ENCODE measurements around the gene ZNF775. TPM values are rescaled to one million over a fixed set of nuclear protein-coding genes. Genes with fewer than 3 reads are reported as not detected.

ZNF775 gene
- polyA plus RNA-seq, 3 donors: 1.3 to 2.7 (median 1.4) TPM

DNA sequence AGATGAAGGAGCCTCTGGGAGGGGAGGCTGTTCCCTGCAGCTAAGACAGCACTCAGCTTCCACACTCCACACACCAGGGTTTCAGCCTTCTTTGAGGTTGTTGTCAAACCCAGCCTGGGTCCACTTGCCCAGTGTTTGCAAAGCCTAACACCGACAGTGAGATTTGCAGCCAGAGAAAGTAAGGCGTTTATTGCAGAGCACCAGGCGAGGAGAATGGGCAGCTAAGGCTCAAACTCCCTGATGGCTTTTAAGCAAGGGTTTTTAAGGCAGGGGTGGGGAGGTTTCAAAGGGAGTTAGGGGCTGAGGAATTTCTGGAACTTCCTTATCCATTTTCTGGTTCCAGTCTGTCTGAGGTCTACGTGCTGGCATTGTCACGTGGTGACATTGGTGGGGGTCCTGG, 4.7 kb upstream of the ZNF775 start:
- Histone ChIP-seq H3K36me3 (replicated peaks in 1 of 2; ENCODE audit: control insufficient read depth in 1 of 2, insufficient read depth in 2 of 2, low read length in 2 of 2) (peaks cover 33 to 44% of the 10 kb centered on the region in 2 donors), H3K9ac (ENCODE audit: insufficient read depth, low read length, poor library complexity, severe bottlenecking) (no peak overlapping the region), H3K4me3 (replicated peaks in 1 of 3; ENCODE audit: low read depth in 2 of 3, low read length in 3 of 3) (no peak overlapping the region), H3K27me3 (ENCODE audit: control insufficient read depth in 2 of 2, insufficient read depth in 2 of 2, low read length in 2 of 2) (no peaks in the 10 kb centered on the region), H4K20me1 (ENCODE audit: insufficient read depth, low read length) (peaks cover 53% of the 10 kb centered on the region), H3K79me2 (ENCODE audit: insufficient read depth, low read length) (peaks cover 50% of the 10 kb centered on the region), H3K9me3 (replicated peaks in 1 of 2; ENCODE audit: control insufficient read depth in 1 of 2, insufficient read depth in 1 of 2, low read length in 2 of 2) (no peaks in the 10 kb centered on the region), H2AFZ (ENCODE audit: insufficient read depth, low read depth, low read length, poor library complexity, severe bottlenecking) (no peak overlapping the region), H3K4me2 (replicated peaks; ENCODE audit: extremely low read depth, low read length, poor library complexity, severe bottlenecking) (no peak overlapping the region), H3K4me1 (ENCODE audit: control insufficient read depth in 1 of 2, insufficient read depth in 2 of 2, low read length in 2 of 2) (peaks cover 28 to 32% of the 10 kb centered on the region in 2 donors), H3K27ac (ENCODE audit: low read depth in 1 of 2, low read length in 2 of 2) (no peak overlapping the region)
- intact Hi-C loops (cut with micrococcal nuclease): loop anchor here in 1 of 2 donors (10.0 kb wide), 1 partner anchor 710 kb away; the partner anchor contains the start of genes AGAP3, FASTK and TMUB1
- H3K4me1 Mint-ChIP-seq: peaks cover 40% of the 10 kb centered on the region
- H3K27me3 Mint-ChIP-seq (ENCODE audit: low read depth in 3 of 3): no peaks in the 10 kb centered on the region
- TF ChIP-seq, protein P1, sequence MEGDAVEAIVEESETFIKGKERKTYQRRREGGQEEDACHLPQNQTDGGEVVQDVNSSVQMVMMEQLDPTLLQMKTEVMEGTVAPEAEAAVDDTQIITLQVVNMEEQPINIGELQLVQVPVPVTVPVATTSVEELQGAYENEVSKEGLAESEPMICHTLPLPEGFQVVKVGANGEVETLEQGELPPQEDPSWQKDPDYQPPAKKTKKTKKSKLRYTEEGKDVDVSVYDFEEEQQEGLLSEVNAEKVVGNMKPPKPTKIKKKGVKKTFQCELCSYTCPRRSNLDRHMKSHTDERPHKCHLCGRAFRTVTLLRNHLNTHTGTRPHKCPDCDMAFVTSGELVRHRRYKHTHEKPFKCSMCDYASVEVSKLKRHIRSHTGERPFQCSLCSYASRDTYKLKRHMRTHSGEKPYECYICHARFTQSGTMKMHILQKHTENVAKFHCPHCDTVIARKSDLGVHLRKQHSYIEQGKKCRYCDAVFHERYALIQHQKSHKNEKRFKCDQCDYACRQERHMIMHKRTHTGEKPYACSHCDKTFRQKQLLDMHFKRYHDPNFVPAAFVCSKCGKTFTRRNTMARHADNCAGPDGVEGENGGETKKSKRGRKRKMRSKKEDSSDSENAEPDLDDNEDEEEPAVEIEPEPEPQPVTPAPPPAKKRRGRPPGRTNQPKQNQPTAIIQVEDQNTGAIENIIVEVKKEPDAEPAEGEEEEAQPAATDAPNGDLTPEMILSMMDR (IDR thresholded peaks at IDR 0.05): no peak
- DNase-seq: no peak
- 94% methylated on average over 3 of the region's 5 CpGs for WGBS (ENCODE audit: insufficient coverage)
- H3K36me3 Mint-ChIP-seq: peaks cover 26 to 54% of the 10 kb centered on the region in 2 donors
- peaks cover 0 to 2% (median 0%) of the 10 kb centered on the region in 7 donors for H3K9me3 Mint-ChIP-seq
- no peak overlapping the region for H3K4me3 Mint-ChIP-seq
- peak overlapping the region in 2 of 7 donors; percentile 46 to 65 for H3K27ac Mint-ChIP-seq

DNA sequence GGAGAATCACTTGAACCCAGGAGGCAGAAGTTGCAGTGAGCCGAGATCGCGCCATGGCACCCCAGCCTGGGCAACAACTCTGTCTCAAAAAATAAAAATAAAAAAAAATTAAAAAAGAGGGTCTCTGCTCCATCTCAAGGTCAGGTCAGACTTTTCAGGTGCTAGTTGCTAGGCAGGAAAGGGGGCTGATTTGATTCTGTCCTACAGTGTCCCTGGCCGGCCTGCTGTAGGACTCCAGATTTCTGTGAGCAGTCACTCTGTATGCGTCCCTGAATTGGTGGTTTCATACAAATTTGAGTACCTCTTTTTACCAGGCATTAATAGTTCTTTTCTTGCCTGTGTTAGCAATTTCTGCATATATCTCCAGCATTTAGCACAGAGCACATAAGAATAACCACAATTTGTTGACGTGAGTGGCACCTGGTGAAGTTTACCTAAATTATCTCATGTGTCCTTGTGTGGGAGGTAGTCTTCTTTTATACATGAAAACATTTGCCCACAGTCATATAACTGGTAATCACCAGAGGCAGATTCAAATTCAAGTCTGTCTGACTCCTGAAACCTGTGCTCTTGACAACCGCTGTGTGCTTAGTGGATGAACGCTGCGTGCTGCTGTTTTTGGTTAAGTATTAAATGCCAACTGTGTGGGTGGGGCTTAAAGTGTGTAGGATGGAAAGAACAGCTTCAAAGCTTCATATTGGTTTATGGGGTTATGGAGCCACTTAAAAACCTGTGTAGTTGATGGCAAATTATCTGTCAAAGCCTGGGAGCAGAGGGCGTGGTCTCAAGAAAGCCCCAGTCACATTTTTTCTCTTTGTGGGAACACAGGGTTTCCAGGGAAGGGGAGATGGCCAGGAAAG, 3.2 kb upstream of the ZNF775 start:
- H3K27me3 ChIP-seq (ENCODE audit: control insufficient read depth in 2 of 2, insufficient read depth in 2 of 2, low read length in 2 of 2): no peaks in the 10 kb centered on the region
- peaks cover 50% of the 10 kb centered on the region for H3K79me2 ChIP-seq (ENCODE audit: insufficient read depth, low read length)
- Mint-ChIP-seq H3K4me3 (peak overlapping the region in 1 of 2 donors; percentile 24), H3K27ac (peak overlapping the region in 3 of 7 donors; percentile 16 to 69 (median 38)), H3K27me3 (ENCODE audit: low read depth in 3 of 3) (no peaks in the 10 kb centered on the region), H3K36me3 (peaks cover 24 to 50% of the 10 kb centered on the region in 2 donors), H3K4me1 (peaks cover 41% of the 10 kb centered on the region), H3K9me3 (no peaks in the 10 kb centered on the region)
- whole genome bisulfite sequencing (ENCODE audit: insufficient coverage): 100% methylated on average over 2 of the region's 10 CpGs
- peak overlapping the region in 1 of 2 donors; percentile 17 for H3K27ac ChIP-seq (ENCODE audit: low read depth in 1 of 2, low read length in 2 of 2)
- peaks cover 30 to 32% of the 10 kb centered on the region in 2 donors for H3K4me1 ChIP-seq (ENCODE audit: control insufficient read depth in 1 of 2, insufficient read depth in 2 of 2, low read length in 2 of 2)
- H3K9me3 ChIP-seq (replicated peaks in 1 of 2; ENCODE audit: control insufficient read depth in 1 of 2, insufficient read depth in 1 of 2, low read length in 2 of 2): no peaks in the 10 kb centered on the region
- no peak overlapping the region for H3K4me3 ChIP-seq (replicated peaks in 1 of 3; ENCODE audit: low read depth in 2 of 3, low read length in 3 of 3)
- TF ChIP-seq, protein P1 (IDR thresholded peaks at IDR 0.05): no peak
- no peak overlapping the region for H2AFZ ChIP-seq (ENCODE audit: insufficient read depth, low read depth, low read length, poor library complexity, severe bottlenecking)
- DNase-seq: no peak
- no peak overlapping the region for H3K9ac ChIP-seq (ENCODE audit: insufficient read depth, low read length, poor library complexity, severe bottlenecking)
- H4K20me1 ChIP-seq (ENCODE audit: insufficient read depth, low read length): peaks cover 42% of the 10 kb centered on the region
- intact Hi-C loops (cut with micrococcal nuclease): loop anchor here in 1 of 2 donors (10.0 kb wide), 1 partner anchor 709 kb away; the partner anchor contains the start of genes AGAP3, FASTK and TMUB1
- H3K4me2 ChIP-seq (replicated peaks; ENCODE audit: extremely low read depth, low read length, poor library complexity, severe bottlenecking): no peak overlapping the region
- H3K36me3 ChIP-seq (replicated peaks in 1 of 2; ENCODE audit: control insufficient read depth in 1 of 2, insufficient read depth in 2 of 2, low read length in 2 of 2): peaks cover 28 to 38% of the 10 kb centered on the region in 2 donors
